ENCODE results near the gene PCDHGA8.
"Not testable (repeated sequence)": the region's sequence is repeated elsewhere in the genome, so short reads cannot be mapped to it uniquely, and the experiment has no call there.

Gene PCDHGA8

GRCh38 chr5:141371572-141372475 lies 20.6 kb upstream of the PCDHGA8 start:
- DNase-seq (ENCODE audit: low spot score), result no peak

- no peak for DNase-seq (ENCODE audit: low spot score)
These were observed 18.6 kb upstream of the PCDHGA8 start, which contains the start of gene PCDHGA6 for GRCh38 chr5:141373673-141374317. PCDHGA6 (plus strand) TSS chr5:141373891; CDS start chr5:141374084, 193 bp downstream.

GRCh38 chr5:141374627-141375026 lies 17.8 kb upstream of the PCDHGA8 start:
- no peak for DNase-seq (ENCODE audit: low spot score)

- DNase-seq (ENCODE audit: low spot score), result not testable (repeated sequence)
These were observed 16.8 kb upstream of the PCDHGA8 start for GRCh38 chr5:141375444-141376155.

- no peak for DNase-seq (ENCODE audit: low spot score)
These were observed 9.8 kb upstream of the PCDHGA8 start, which contains the start of gene PCDHGA7 for GRCh38 chr5:141382469-141383294. PCDHGA7 (plus strand) TSS chr5:141382742; CDS start chr5:141382900, 158 bp downstream.

- no peak for DNase-seq (ENCODE audit: low spot score)
These were observed 9.1 kb upstream of the PCDHGA8 start for GRCh38 chr5:141383345-141383744.

- DNase-seq (ENCODE audit: low spot score), result no peak
These were observed 7.8 kb upstream of the PCDHGA8 start for GRCh38 chr5:141384471-141385267.

GRCh38 chr5:141387557-141388311 lies 4.7 kb upstream of the PCDHGA8 start, which contains the start of gene PCDHGB4:
PCDHGB4 (plus strand) TSS chr5:141387698; CDS start chr5:141387885, 187 bp downstream.
- DNase-seq (ENCODE audit: low spot score), result not testable (repeated sequence)

- DNase-seq (ENCODE audit: low spot score), result no peak
These were observed 3.8 kb upstream of the PCDHGA8 start for GRCh38 chr5:141388661-141389060.

GRCh38 chr5:141389153-141390042 lies 3.0 kb upstream of the PCDHGA8 start:
- no peak for DNase-seq (ENCODE audit: low spot score)

GRCh38 chr5:141393267-141393666 lies 834 bp downstream of the PCDHGA8 start:
- DNase-seq (ENCODE audit: low spot score), result no peak

- DNase-seq (ENCODE audit: low spot score), result not testable (repeated sequence)
These were observed 2.2 kb downstream of the PCDHGA8 start for GRCh38 chr5:141394401-141395187.

GRCh38 chr5:141397756-141398551 lies 5.5 kb downstream of the PCDHGA8 start, which contains the start of gene PCDHGB5:
PCDHGB5 (plus strand) TSS chr5:141397947; CDS start chr5:141398128, 181 bp downstream.
- DNase-seq (ENCODE audit: low spot score), result not testable (repeated sequence)

GRCh38 chr5:141398608-141399007 lies 6.2 kb downstream of the PCDHGA8 start:
- no peak for DNase-seq (ENCODE audit: low spot score)

- DNase-seq (ENCODE audit: low spot score), result no peak
These were observed 7.3 kb downstream of the PCDHGA8 start for GRCh38 chr5:141399555-141400258.
